Renal cortex interstitium (tissue), 11 donors: Measurements from ENCODE around the gene TBC1D4. TPM values are rescaled to one million over a fixed set of nuclear protein-coding genes. Genes with fewer than 3 reads are reported as not detected.
"Not testable (repeated sequence)": the region's sequence is repeated elsewhere in the genome, so short reads cannot be mapped to it uniquely, and the experiment has no call there.

Experiments
- DNase-seq, 11 donors: peaks; one replicate each; pipeline ENCODE4 v3.0.0-alpha.2; 2013; ENCODE audit warnings: low read depth in 9 of 11, low spot score in 4 of 11; ENCODE audit errors: extremely low read depth in 1 of 11
- polyA plus RNA-seq, 3 donors: library from polyadenylated mRNA; unstranded; fragments of 120-200 nt; gene quantifications; one replicate each; pipeline ENCODE4 v1.2.1, GENCODE V29; 2013; ENCODE audit not compliant: insufficient read length in 3 of 3

Gene TBC1D4
- polyA plus RNA-seq, 3 donors = 45.6 to 59.9 (median 47.5) TPM

DNA sequence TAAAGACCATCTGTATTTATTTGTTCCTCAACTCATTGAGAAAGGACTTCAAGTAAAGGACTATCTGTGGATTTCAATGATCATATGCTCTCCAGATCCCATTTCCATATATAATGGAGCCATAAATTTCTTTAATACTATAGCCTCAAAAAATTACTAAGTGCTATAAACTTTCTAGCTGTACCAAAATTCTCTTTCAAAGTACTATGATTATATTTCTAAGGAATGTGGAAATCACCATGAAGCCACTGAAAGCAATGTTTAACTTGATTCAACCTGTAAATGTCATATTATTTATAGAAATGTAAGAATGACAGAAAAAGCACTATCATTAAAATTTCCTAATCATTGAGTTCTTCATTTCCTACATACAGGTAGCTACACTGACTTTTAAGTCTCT lies 20.7 kb downstream of the TBC1D4 start:
- DNase-seq = no peak

- no peak for DNase-seq
Observed at GRCh38 chr13:75460644-75461043, 21.3 kb downstream of the TBC1D4 start.

GRCh38 chr13:75458696-75459422 lies 23.1 kb downstream of the TBC1D4 start:
- DNase-seq = no peak

DNA sequence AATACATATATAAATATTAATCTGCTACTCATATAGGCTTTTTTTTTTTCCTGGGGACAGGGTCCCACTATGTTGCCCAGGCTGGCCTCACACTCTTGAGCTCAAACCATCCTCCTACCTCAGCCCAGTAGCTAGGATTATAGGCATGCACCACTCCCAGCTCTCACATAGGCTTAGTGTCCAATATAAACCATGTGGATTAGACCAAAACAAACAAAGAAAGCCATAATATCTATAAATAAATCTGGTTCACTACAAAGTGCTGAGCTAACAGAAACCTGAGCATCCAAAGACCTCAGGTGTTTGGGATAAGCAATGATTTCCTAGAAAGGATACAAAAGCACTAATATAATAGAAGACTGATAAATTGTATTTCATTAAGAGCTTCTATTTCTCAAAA lies 26.0 kb downstream of the TBC1D4 start:
- DNase-seq = no peak

DNA sequence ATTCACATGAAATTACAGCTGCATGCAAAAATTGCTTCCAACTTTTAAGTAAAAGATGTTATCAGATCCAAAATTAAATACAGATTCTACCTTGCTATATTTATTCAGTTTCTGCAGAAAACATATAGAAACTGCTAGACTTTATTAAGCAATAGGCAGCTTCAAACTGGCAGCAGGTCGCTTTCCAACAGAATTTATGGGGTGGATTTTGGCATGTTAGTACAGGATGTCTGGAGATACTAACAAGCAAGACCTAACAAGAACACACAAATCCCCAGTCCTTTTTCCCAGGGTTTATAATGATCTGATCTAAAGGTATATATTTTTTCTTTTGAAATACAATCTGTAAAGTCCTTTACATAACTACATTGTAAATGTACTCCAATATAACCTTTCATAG lies 27.5 kb downstream of the TBC1D4 start:
- DNase-seq = no peak

DNA sequence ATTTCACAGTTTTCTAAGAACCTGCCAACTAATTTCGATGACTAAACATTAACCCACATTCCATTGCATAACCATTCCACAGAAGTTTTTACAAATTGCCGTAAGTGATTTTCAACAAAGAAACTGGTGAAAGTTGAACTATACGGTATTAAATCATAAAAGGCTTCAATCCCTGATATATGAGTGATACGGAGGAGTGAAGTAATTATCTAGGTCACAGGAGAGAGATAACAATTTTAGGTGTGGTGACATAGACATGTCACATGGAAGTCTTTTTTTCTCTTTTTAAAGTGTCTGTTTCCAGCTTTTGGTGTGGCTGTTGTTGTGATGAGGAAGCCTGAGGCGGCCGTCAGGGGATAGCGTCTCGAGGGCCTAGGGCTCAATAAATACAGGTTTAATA lies 29.4 kb downstream of the TBC1D4 start:
- no peak for DNase-seq

DNA sequence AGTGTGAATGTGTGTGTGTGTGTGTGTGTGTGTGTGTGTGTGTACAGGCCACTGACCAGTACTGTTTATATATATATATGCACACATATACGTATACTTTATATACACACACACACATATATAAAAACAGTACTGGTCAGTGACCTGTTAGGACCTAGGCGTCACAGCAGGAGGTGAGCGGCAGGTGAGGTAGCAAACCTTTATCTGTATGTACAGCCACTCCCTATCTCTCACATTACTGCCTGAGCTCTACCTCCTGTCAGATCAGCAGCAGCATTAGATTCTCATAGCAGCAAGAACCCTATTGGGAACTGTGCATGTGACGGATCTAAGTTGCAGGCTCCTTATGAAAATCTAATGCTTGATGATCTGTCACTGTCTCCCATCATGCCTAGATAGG lies 34.5 kb downstream of the TBC1D4 start:
- no peak for DNase-seq

GRCh38 chr13:75446874-75447273 lies 35.1 kb downstream of the TBC1D4 start:
- DNase-seq = no peak

- DNase-seq = no peak
Observed at GRCh38 chr13:75445717-75446499, 36.1 kb downstream of the TBC1D4 start.

DNA sequence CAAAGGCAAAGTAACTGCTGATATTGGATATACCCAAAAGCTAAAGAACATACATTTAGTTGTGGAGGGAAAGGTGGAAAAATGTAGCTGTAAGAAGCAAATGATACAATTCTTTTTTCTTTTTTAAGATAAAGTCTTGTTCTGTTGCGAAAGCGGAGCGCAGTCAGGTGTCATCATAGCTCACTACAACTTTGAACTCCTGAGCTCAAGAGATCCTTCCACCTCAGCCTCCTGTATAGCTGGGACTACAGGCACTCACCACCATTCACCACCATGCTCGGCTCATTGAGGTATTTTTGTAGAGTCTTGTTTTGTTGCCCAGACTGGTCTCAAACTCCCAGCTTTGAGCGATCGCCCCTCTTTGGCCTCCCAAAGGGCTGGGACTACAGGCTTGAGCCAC lies 38.0 kb downstream of the TBC1D4 start:
- no peak for DNase-seq

- no peak for DNase-seq
Observed at GRCh38 chr13:75443356-75443958, 38.5 kb downstream of the TBC1D4 start.

- no peak for DNase-seq
Observed at GRCh38 chr13:75442736-75443234, 39.2 kb downstream of the TBC1D4 start.

DNA sequence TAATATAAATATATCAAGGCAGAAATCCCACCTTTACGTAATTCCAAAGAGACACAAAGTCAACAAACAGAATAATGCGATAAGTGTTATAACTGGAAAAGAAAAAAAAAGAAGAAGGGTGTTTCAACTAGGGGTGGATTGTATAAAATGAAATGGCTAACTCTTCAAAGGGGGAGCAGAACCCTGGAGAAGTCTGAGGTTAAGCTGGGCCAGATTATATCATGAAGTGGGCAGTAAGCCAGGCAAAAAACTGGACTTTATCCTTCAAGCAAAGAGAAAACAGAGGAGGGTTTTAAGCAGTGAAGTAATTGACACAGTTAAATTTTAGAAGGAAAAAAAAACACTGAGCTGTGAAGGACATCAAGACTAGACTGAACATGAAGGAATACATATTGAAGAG lies 41.9 kb downstream of the TBC1D4 start:
- DNase-seq = peak in 1 of 11 donors; percentile 50

DNA sequence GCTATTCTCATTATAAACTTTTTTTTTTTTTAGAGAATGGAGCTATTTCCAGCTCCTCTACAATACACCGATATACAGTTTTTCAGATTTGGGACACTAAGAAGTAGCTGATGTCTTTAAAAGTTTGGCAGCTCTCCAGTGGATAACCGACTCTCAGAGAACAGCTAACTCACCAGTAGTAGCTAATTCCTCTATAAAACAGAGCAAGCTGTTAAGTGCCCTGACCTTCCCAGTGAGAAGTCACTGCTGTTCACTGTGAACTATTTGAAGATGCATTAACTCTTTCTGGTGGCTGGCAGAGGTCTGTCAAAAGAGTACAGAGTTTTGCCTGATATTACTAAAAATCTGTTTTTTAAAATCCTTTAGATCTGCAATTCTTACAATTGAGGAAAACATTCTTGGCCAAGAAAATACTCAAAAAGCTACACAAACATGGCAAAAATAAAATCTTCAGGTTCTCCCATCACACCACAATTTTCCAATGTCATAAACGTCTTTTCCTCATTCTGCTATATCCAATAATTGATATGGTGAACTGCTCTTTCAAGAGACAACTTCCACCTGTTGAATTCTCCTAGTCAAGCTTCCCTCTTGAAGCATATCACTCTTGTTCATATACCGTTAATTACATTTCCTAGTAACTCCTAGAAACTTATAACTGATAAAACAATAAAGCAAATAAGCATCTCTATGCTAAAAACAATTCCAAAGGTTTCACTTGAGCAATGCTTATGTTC lies 44.2 kb downstream of the TBC1D4 start:
- peak in 7 of 11 donors; percentile 38 to 72 (median 53) for DNase-seq

DNA sequence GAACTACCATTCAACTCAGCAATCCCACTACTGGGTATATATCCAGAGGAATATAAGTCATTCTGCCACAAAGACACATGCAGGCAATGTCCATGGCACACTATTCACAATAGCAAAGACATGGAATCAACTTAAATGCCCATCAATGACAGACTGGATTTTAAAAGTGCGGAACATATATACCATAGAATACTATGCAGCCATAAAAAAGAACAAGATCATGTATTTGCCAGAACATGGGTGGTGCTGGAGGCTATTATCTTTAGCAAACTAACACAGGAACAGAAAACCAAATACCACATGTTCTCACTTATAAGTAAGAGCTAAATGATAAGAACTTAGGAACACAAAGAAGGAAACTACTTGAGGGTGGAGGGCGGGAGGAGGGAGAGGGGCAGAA lies 47.8 kb downstream of the TBC1D4 start:
- not testable (repeated sequence) for DNase-seq

DNA sequence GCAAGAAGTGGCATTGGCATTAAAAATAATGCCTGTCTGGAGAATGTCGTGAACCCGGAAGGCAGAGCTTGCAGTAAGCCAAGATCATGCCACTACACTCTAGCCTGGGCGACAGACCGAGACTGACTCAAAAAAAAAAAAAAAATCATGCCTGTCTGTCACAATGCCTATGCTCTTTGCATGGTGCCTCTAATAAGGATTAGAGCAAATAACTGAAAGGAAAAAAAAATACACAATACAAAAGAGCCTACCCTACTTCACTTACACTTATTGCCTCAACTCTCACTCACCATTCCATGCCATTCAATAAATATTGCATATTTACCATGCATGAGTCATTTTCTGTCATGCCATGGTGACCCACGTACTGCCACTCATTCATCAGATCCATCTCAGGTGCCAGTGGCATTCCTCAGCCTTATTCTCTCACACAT lies 49.1 kb downstream of the TBC1D4 start:
- DNase-seq = no peak

GRCh38 chr13:75432045-75432444 lies 49.9 kb downstream of the TBC1D4 start:
- no peak for DNase-seq

DNA sequence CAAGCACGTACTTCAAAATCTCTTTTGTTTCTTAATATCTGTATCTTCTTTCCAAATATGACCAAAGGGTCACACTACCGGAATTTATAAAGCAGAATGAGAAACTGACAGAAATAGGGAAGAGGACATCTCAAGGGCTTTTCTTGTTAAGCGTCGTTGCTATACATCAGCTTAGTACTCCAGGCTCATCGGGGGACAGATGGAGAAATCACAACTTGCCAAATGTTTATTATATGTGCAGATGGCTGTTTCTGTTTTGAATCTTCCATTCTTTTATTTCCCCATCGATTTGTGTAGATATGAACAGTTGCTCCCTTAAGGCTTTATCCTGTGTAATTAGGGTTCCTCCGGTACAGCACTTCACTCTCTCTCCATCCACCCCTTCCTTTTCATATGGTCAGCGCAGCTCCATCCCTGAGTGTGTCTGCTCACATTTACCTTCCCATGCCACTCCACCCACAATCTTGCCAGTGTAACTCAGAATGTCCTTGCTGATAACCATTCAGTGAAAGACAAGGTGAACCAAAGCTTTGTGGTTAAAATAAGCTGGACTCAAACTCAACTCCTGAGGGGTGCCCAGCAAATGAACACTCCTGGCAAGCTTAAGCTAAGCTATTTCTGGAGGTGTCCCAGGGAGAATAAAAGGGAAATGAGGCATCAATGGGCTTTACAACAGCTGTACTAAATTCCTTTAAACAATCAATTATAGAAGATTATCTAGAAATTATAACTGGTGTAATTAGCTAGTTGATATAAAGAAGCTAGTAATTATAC lies 51.3 kb downstream of the TBC1D4 start:
- no peak for DNase-seq

GRCh38 chr13:75426421-75426820 lies 55.5 kb downstream of the TBC1D4 start:
- DNase-seq = no peak
